Measurements from ENCODE around the gene GJC2. TPM values are rescaled to one million over a fixed set of nuclear protein-coding genes. Genes with fewer than 3 reads are reported as not detected.
"Not testable (repeated sequence)": the region's sequence is repeated elsewhere in the genome, so short reads cannot be mapped to it uniquely, and the experiment has no call there.

The GJC2 gene
- total RNA-seq, 1 donor from 2014 or later = 1.3 TPM

DNA sequence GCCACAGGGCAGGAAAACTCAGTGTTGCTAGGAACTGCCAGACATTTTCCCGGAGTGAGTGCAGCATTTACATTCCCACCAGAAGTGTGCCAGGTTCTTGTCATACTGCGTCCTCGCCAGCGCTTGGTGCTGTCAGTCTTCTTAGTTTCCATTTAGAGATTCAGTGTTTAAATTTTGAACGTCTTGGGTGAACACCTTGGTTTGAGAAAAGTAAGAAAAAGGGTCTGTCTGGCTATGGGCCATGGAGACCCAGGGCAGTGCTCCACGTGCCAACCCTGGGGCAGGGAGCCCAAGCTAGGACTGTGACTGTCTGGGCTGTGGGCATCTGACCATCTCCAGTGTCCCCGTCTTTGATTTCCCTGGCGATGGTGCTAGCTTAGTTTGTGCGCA lies 31.9 kb downstream of the GJC2 start:
- no peaks in the 10 kb centered on the region for H3K36me3 Mint-ChIP-seq
- H3K4me3 Mint-ChIP-seq = no peak overlapping the region
- no peaks in the 10 kb centered on the region for H3K9me3 Mint-ChIP-seq
- H3K27me3 Mint-ChIP-seq = no peaks in the 10 kb centered on the region
- no peaks in the 10 kb centered on the region for H3K4me1 Mint-ChIP-seq (ENCODE audit: unreplicated experiment)
- TF ChIP-seq, protein P1, sequence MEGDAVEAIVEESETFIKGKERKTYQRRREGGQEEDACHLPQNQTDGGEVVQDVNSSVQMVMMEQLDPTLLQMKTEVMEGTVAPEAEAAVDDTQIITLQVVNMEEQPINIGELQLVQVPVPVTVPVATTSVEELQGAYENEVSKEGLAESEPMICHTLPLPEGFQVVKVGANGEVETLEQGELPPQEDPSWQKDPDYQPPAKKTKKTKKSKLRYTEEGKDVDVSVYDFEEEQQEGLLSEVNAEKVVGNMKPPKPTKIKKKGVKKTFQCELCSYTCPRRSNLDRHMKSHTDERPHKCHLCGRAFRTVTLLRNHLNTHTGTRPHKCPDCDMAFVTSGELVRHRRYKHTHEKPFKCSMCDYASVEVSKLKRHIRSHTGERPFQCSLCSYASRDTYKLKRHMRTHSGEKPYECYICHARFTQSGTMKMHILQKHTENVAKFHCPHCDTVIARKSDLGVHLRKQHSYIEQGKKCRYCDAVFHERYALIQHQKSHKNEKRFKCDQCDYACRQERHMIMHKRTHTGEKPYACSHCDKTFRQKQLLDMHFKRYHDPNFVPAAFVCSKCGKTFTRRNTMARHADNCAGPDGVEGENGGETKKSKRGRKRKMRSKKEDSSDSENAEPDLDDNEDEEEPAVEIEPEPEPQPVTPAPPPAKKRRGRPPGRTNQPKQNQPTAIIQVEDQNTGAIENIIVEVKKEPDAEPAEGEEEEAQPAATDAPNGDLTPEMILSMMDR (conservative IDR thresholded peaks at IDR 0.05) = no peak
- H3K27ac Mint-ChIP-seq = no peak overlapping the region
- DNase-seq (ENCODE audit: extremely low spot score, unreplicated experiment) = no peak

DNA sequence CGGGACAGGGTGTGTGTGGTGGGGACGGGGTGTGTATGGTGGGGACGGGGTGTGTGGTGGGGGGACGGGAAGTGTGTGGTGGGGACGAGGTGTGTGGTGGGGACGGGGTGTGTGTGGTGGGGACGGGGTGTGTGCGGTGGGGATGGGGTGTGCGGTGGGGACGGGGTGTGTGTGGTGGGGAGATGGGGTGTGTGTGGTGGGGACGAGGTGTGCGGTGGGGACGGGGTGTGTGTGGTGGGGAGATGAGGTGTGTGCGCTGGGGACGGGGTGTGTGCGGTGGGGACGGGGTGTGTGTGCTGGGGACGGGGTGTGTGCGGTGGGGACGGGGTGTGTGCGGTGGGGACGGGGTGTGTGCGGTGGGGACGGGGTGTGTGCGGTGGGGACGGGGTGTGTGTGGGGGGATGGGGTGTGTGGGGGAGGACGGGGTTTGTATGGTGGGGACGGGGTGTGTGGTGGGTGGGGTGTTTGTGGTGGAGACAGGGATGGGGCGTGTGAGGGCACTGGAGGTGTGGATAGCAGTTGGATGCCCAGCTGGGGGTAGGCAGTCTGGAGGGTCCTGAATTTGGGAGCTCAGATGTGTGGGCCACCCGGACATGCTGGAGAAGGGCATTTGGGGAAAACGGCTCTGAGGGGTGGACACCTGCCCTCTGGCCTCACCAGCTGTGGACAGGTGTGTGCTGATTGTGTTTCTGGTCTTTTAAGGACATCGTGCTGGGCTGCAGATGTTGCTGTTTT lies 32.7 kb downstream of the GJC2 start:
- TF ChIP-seq, protein P1 (conservative IDR thresholded peaks at IDR 0.05) = no peak
- Mint-ChIP-seq H3K9me3 (no peaks in the 10 kb centered on the region), H3K4me1 (ENCODE audit: unreplicated experiment) (no peaks in the 10 kb centered on the region), H3K36me3 (no peaks in the 10 kb centered on the region), H3K27me3 (no peaks in the 10 kb centered on the region), H3K4me3 (no peak overlapping the region), H3K27ac (no peak overlapping the region)
- DNase-seq (ENCODE audit: extremely low spot score, unreplicated experiment) = no peak

DNA sequence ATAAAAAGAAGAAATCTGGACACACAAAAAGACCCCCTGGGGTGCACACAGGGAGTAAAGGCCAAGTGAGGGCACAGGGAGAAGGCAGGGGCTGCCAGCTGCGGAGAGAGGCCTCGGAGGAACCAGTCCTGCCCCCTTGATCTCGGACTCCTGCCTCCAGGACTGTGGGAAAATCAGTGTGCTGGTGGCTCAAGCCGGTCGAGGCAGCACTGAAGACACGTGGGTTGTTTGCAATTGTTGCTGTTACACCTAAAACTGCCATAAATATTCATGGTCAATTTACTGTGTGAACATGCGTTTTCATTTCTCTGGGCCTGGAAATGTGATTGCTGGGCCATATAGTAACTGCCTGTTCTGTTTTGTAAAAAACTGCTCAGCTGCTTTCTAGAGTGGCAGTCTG lies 34.4 kb downstream of the GJC2 start:
- TF ChIP-seq, protein P1 (conservative IDR thresholded peaks at IDR 0.05) = no peak
- Mint-ChIP-seq H3K9me3 (no peaks in the 10 kb centered on the region), H3K4me3 (no peak overlapping the region), H3K27ac (peak overlapping the region; percentile 5), H3K27me3 (no peaks in the 10 kb centered on the region), H3K36me3 (no peaks in the 10 kb centered on the region), H3K4me1 (ENCODE audit: unreplicated experiment) (no peaks in the 10 kb centered on the region)
- no peak for DNase-seq (ENCODE audit: extremely low spot score, unreplicated experiment)

- Mint-ChIP-seq H3K4me1 (ENCODE audit: unreplicated experiment) (no peaks in the 10 kb centered on the region), H3K27me3 (no peaks in the 10 kb centered on the region), H3K36me3 (no peaks in the 10 kb centered on the region), H3K27ac (no peak overlapping the region), H3K9me3 (no peaks in the 10 kb centered on the region), H3K4me3 (no peak overlapping the region)
- TF ChIP-seq, protein P1 (conservative IDR thresholded peaks at IDR 0.05) = no peak
- DNase-seq (ENCODE audit: extremely low spot score, unreplicated experiment) = no peak
Observed at GRCh38 chr1:228185641-228185965, 35.9 kb downstream of the GJC2 start.

DNA sequence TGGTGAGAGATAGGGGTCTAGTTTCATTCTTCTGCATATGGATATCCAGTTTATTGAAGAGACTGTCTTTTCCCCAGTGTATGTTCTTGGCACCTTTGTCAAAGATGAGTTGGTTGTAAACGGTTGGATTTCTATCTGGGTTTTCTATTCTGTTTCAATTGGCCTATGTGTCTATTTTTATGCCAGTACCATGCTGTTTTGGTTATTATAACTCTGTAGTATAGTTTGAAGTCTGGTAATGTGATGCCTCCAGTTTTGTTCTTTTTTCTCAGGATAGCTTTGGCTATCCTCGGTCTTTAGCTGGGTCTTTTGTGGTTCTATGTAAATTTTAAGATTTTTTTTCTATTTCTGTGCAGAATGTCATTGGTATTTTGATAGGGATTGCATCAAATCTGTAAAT lies 38.5 kb downstream of the GJC2 start:
- H3K36me3 Mint-ChIP-seq; H3K27ac Mint-ChIP-seq; H3K27me3 Mint-ChIP-seq; DNase-seq (ENCODE audit: extremely low spot score, unreplicated experiment); H3K9me3 Mint-ChIP-seq; H3K4me1 Mint-ChIP-seq (ENCODE audit: unreplicated experiment); H3K4me3 Mint-ChIP-seq: not testable (repeated sequence)

DNA sequence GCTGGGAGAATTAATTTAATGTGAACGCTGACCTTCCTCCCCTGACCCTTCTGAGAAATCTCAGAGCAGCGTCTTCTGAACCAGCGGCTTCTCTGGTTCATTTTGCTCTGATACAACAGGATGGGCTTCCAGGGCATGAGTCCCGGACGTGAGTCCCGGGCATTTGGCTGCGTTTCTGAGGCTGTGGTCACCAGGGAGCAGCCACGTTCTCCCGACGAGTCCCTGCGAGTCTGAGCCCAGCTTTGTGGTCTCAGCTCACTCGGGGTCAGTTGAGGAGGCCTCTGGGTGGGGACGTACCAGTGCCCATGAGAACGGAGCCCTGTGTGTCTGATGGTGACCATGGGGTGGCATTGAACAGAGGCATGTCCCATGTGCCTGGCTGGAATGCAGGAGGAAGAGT lies 40.5 kb downstream of the GJC2 start:
- Mint-ChIP-seq H3K4me3 (no peak overlapping the region), H3K36me3 (no peaks in the 10 kb centered on the region), H3K27ac (no peak overlapping the region), H3K4me1 (ENCODE audit: unreplicated experiment) (no peaks in the 10 kb centered on the region), H3K9me3 (peaks cover under 1% of the 10 kb centered on the region), H3K27me3 (no peaks in the 10 kb centered on the region)
- DNase-seq (ENCODE audit: extremely low spot score, unreplicated experiment) = no peak
- TF ChIP-seq, protein P1 (conservative IDR thresholded peaks at IDR 0.05) = no peak

All from type B pancreatic cell (in vitro differentiated cells).